ENCODE measurements around the gene FAM32A. TPM values are rescaled to one million over a fixed set of nuclear protein-coding genes. Genes with fewer than 3 reads are reported as not detected.

Gene FAM32A
- polyA plus RNA-seq, 10 donors, result 51.3 to 77.4 (median 63.1) TPM

Other genes starting within 250 kb of the FAM32A start
- gene OR10H4, start 236.4 kb upstream of the FAM32A start, polyA plus RNA-seq (ENCODE audit: insufficient read length in 10 of 10), result not detected
- 100 to 1,000 TPM; 193 to 331 (median 238) TPM for gene TPM4, start 108.9 kb upstream of the FAM32A start, polyA plus RNA-seq (ENCODE audit: insufficient read length in 10 of 10)
- gene RAB8A, start 73.5 kb upstream of the FAM32A start, polyA plus RNA-seq (ENCODE audit: insufficient read length in 10 of 10), result 10 to 100 TPM; 32.4 to 53.3 (median 35.4) TPM
- 1 to 10 TPM in 2 of 10 donors, under 1 TPM in 8; 0.07 to 1.3 (median 0.37) TPM for gene HSH2D, start 41.7 kb upstream of the FAM32A start, polyA plus RNA-seq (ENCODE audit: insufficient read length in 10 of 10)
- gene CIB3, start 11.9 kb upstream of the FAM32A start, polyA plus RNA-seq (ENCODE audit: insufficient read length in 10 of 10), result not detected
- 10 to 100 TPM; 35.3 to 52.7 (median 42.7) TPM for gene AP1M1, start 12.5 kb downstream of the FAM32A start, polyA plus RNA-seq (ENCODE audit: insufficient read length in 10 of 10)
- 10 to 100 TPM; 35.8 to 91.6 (median 66.7) TPM for gene KLF2, start 139.4 kb downstream of the FAM32A start, polyA plus RNA-seq (ENCODE audit: insufficient read length in 10 of 10)

All from muscle of back (tissue), 10 donors.